Skeletal muscle satellite cell (primary cell): ENCODE measurements around the gene TCF23.

Experiments used
- H3K27me3 ChIP-seq: 2 replicates; pipeline ENCODE4 v1.7.0; 2013; ENCODE audit warnings: low read length; ENCODE audit not compliant: control insufficient read depth, insufficient read depth
- H3K36me3 ChIP-seq: 2 replicates; pipeline ENCODE4 v1.7.0; 2013; ENCODE audit warnings: mild to moderate bottlenecking, control low read depth, low read length; ENCODE audit not compliant: insufficient read depth
- H3K4me1 ChIP-seq: 2 replicates; pipeline ENCODE4 v1.7.0; 2013; ENCODE audit warnings: low read length; ENCODE audit not compliant: control insufficient read depth, insufficient read depth
- H3K4me2 ChIP-seq: 2 replicates; pipeline ENCODE4 v1.7.0; 2013; ENCODE audit warnings: mild to moderate bottlenecking, low read length
- H3K4me3 ChIP-seq: 2 replicates; pipeline ENCODE4 v1.7.0; 2013; ENCODE audit warnings: low read length
- H3K9ac ChIP-seq: 2 replicates; pipeline ENCODE4 v1.7.0; 2013; ENCODE audit warnings: mild to moderate bottlenecking, low read depth, low read length, moderate library complexity
- H3K9me3 ChIP-seq: replicated peaks from 2 replicates; pipeline ENCODE4 v1.7.0; 2013; ENCODE audit warnings: mild to moderate bottlenecking, control low read depth, low read length

TCF23 gene

DNA sequence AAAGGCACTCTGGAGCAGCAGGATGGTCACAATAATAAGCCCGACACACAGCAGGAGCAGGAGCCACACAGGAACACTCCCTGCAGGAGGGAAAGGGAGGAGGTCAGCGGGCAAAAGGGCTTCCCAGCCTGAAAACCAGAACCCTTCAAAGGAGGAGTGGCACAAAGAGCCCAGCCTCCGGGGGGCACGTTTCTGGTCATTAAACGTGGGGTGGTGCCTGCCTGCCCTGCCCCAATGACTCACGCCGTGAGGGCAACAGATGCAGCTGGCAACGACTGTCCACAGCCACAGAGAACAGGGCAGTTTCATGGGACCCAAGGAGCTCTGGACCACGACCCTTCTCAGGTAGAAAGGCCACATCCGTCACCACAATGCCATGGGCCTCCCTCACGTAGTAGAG, 17.4 kb upstream of the TCF23 start:
- no peak overlapping the region for H3K9ac ChIP-seq
- H3K4me1 ChIP-seq: peaks cover 9% of the 10 kb centered on the region
- H3K27me3 ChIP-seq: no peaks in the 10 kb centered on the region
- no peak overlapping the region for H3K4me2 ChIP-seq
- peaks cover 37% of the 10 kb centered on the region for H3K36me3 ChIP-seq
- no peak overlapping the region for H3K4me3 ChIP-seq
- H3K9me3 ChIP-seq: no peaks in the 10 kb centered on the region

DNA sequence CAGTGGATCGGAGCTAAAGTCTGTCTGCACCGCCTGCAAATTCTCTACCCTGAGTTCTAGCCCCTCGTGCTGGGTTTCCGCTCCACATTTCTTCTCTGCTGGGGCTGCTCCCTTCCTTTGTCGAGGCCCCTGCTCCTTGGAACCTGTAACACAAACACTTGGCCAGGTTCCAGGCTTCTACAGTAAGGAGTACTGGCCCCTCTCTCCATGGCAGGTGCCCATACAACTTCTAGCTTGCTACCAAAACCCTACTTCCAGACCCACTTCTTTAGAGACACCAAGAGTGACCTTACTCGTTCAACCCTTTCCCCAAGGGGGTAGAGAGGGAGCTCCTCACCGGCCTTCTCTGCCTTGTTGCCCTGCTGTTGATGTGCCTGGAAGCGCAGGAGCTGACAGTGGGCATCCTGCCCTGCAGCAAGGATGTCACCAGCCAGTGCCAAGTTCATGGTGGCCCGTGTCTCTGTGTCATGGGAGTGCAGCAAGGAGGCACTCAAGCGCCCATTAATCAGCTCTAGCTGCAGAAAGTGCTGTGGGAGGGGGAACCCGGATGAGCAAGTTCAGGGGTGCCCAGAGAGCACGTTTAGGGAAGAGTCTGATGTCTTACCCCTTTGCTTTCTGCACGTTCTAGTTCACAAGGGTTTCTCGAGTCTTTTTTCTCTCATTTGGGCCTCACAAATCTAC, 15.5 kb upstream of the TCF23 start:
- Histone ChIP-seq H3K4me1 (peaks cover 9% of the 10 kb centered on the region), H3K27me3 (peaks cover 3% of the 10 kb centered on the region), H3K36me3 (peaks cover 37% of the 10 kb centered on the region), H3K4me3 (peak overlapping the region; percentile 83), H3K4me2 (peak overlapping the region; percentile 96), H3K9me3 (no peaks in the 10 kb centered on the region), H3K9ac (peak overlapping the region; percentile 95)

DNA sequence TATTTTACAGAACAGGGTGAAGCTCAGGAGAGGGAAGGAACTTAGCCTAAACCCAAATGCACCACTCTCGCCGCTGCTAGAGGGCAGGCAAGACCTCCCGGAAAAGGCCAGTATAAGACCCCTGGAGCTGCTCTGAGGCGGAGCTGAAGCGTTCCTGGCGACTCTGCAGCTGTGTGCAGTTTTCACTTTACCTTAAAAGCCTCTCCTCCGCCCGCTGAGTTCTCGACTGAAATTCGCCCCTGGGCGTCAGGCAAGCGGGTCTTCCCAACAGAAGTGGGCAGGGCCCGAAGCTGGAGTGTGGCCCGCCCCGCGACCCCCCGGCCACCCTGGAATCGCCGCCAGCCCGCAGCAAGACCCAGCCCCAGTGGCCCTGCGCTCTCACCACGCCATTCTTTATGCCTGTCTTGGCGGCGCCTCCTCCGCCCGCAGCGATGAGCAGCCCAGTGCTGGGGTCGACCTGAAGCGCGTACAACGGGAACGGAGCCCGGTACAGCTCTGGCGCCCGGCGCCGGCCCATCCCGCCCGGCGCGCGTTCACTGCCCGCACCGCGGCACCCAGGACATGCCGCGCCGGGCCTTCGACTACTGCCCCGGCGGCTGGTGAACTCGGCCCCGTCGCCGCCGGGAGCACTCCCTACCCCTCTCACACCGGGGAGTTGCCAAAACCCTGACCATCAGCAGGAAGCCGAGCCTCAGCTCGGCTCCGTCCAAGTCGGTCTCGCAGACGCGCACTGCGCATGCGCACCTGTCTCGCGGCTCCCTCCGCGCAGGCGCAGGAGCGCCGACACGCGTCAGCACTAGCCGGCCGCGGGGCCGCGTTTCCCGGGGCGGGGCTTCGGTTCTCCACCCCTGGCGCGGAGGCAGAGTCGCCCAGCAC, 14.7 kb upstream of the TCF23 start, which contains the start of gene PREB:
Gene PREB, minus strand, starts transcription at position 732 of the 876 bp plus-strand sequence. Its CDS starts 215 bp downstream, at position 517.
- Histone ChIP-seq H3K9me3 (no peaks in the 10 kb centered on the region), H3K9ac (peak within 1 kb of the TSS; percentile 95), H3K4me3 (peak within 1 kb of the TSS; percentile 83)

DNA sequence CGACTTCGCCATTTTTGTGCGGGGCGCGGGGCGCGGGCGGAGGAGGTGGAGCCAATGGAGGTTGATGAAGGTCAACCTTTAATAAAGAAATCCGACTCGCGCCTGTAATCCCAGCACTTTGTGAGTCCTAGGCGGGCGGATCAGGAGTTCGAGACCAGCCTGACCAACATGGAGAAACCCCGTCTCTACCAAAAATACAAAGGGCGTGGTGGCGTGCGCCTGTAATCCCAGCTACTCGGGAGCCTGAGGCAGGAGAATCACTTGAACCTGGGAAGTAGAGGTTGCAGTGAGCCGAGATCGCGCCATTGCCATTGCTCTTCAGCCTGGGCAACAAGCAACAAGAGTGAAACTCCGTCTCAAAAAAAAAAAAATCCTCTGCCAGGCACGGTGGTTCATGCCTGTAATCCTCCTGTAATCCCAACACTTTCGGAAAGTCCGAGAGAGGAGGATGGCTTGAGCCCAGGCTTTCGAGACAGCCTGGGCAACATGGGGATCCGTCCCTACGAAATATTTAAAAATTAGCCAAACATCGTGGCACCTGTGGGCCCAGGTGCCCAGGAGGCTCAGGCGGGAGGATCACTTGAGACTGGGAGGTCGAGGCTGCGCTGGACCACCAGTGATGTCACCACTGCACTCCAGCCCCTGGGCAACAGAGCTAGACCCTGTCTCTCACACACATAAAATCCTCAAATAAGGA, 13.9 kb upstream of the TCF23 start:
- peaks cover 15% of the 10 kb centered on the region for H3K27me3 ChIP-seq
- peaks cover 30% of the 10 kb centered on the region for H3K36me3 ChIP-seq
- H3K4me2 ChIP-seq: peak overlapping the region; percentile 71
- H3K9ac ChIP-seq: no peak overlapping the region
- H3K9me3 ChIP-seq: no peaks in the 10 kb centered on the region
- peaks cover 9% of the 10 kb centered on the region for H3K4me1 ChIP-seq
- H3K4me3 ChIP-seq: peak overlapping the region; percentile 83

More for the DNA sequence above, 14.7 kb upstream of the TCF23 start, which contains the start of gene PREB:
- peak within 1 kb of the TSS; percentile 96 for H3K4me2 ChIP-seq
- peaks cover 11% of the 10 kb centered on the region for H3K27me3 ChIP-seq
- peaks cover 37% of the 10 kb centered on the region for H3K36me3 ChIP-seq
- peaks cover 9% of the 10 kb centered on the region for H3K4me1 ChIP-seq

DNA sequence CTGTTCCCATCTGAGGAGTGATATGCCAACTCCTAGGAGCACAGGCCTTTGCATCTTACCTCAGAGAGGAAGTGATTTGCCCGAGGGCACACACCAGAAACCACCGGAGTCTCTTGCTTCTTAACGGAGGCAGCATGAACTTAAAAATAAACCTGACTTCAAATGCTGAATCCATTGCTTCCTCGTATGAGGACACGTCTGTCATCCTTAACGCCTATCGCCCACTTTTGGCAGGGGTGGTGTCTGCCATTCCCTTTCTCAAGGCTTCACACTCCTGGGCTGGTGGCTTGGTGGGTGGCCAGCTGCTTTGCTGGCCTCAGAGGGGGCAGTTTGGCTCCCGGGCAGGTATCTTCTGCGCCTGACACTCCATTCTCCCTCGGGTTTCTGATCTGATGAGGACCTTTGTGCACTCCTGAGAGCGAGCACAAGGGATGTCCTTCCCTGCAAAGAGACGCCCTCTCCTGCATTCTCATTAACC, 13.3 kb upstream of the TCF23 start:
- Histone ChIP-seq H3K36me3 (peaks cover 25% of the 10 kb centered on the region), H3K9ac (no peak overlapping the region), H3K4me2 (no peak overlapping the region), H3K27me3 (peaks cover 17% of the 10 kb centered on the region), H3K9me3 (no peaks in the 10 kb centered on the region), H3K4me3 (no peak overlapping the region), H3K4me1 (peaks cover 9% of the 10 kb centered on the region)

DNA sequence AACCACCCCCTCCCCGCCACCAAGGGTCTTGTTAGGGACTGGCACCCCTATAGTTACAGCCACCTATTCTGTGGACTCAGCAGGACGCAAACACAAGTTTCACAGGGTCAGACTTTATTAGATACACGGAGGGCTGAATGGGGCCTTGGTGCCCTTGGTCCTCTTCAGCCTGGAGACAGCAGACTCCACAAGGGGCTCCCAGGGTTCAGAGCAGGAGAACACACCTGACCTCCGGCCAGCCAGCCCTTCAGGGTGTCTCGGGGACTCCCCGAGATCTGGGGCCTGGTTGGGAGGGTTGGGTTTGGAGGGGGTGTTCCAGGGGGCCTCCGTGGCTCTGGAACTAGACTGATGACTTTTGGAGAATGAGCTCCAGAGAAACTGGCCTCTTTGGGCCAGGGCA, 12.1 kb upstream of the TCF23 start:
- Histone ChIP-seq H3K9ac (no peak overlapping the region), H3K4me3 (no peak overlapping the region), H3K36me3 (peaks cover 13% of the 10 kb centered on the region), H3K9me3 (no peaks in the 10 kb centered on the region), H3K4me2 (no peak overlapping the region), H3K27me3 (peaks cover 19% of the 10 kb centered on the region), H3K4me1 (peaks cover 9% of the 10 kb centered on the region)

DNA sequence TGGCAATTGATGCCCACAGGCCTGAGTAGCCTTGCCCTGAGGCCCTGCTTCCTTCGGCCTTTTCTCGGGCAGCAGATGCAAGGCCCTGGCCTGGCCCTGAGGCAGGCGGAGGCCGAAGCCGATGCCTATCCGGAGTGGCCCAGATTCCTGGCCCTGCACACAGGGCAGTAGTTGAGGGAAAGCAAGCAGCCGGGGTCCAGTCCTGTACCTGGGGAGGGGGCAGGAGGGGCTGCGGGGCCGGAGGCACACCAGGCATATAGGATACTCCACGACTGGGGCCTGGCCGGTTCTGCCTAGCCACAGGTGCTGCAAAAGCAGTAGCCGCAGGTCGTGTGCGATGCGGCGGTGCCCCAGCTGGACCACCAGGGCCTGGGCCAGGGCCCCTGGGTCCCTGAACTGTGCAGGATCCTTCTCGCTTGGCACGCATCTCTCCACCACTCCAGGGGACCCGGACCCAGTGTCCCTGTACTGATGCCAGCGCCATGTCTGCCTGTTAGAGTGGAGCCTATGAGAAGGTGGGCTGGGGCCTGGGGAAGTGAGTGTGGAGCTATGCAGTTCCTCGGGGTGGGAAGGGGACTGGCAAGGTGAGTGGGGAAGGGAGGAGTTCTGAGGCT, 11.4 kb upstream of the TCF23 start:
- no peak overlapping the region for H3K4me3 ChIP-seq
- H3K36me3 ChIP-seq: peaks cover 6% of the 10 kb centered on the region
- no peak overlapping the region for H3K4me2 ChIP-seq
- H3K4me1 ChIP-seq: peaks cover 9% of the 10 kb centered on the region
- no peaks in the 10 kb centered on the region for H3K9me3 ChIP-seq
- no peak overlapping the region for H3K9ac ChIP-seq
- peaks cover 22% of the 10 kb centered on the region for H3K27me3 ChIP-seq

DNA sequence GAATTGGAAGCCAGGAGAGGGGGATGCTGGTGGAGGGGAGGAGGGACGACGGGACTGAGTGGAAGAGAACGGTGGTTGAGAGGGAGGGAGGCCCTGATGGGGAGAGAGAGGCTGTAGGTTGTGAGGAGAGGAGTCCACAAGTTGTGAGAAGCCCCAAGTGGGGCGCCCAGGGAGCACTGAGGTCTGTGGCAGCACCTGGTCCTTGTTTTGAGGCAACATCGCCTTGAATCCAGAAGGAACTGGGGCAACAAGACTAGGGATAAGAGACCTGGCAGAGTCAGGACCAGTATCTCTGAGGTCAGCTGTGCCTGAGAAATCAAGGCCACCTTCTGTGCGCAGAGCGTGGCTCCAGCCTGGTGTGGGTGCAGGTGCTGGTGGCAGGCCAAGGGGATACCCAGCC, 10.7 kb upstream of the TCF23 start:
- Histone ChIP-seq H3K9me3 (peaks cover 5% of the 10 kb centered on the region), H3K27me3 (peaks cover 27% of the 10 kb centered on the region), H3K36me3 (no peaks in the 10 kb centered on the region), H3K4me1 (peaks cover 6% of the 10 kb centered on the region), H3K9ac (no peak overlapping the region), H3K4me3 (no peak overlapping the region), H3K4me2 (no peak overlapping the region)

DNA sequence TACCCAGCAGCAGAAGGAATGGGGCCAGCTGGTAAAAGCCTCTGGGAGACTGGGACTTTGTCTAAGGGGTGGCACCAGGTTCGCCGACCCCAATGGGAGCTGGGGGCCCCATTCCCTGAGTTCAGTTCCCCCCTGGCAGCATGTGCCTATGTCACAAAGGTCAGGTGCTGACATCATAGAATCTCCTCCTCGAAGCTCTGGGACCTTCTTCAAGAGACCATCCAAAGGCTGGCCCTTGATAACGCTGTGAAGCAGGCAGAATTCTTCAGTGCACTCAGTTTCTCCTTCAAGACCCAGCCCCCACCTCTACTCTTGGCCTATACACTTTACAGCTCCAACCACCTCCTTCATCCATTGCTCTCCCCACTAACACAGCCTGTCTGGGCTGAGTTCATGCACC, 9.5 kb upstream of the TCF23 start, which contains the start of gene PRR30:
Gene PRR30, minus strand, starts transcription at position 101 of the 400 bp plus-strand sequence. CDS start 1,081 bp downstream, outside the sequence.
- peaks cover 34% of the 10 kb centered on the region for H3K27me3 ChIP-seq
- no peaks in the 10 kb centered on the region for H3K36me3 ChIP-seq
- H3K4me2 ChIP-seq: no peak within 1 kb of the TSS

DNA sequence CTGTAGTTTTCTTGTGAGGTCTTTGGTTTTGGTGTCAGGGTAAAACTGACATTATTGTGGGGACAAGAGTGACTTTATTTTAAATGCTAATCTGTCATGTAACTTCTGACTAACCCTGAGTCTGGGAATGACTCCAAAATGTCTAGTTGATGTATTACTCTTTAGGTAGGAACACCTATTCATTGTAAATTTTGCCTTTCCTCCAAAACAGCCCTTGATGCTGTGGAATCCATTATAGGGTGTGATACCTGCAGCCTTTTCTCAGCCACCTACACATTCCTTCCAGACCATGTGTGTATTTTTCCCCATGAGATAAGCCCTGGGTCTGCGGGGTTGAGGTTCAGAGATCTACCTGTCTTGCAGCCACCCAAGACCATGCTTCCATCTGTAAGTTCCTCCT, 5.5 kb upstream of the TCF23 start:
- Histone ChIP-seq H3K27me3 (peaks cover 43% of the 10 kb centered on the region), H3K4me3 (no peak overlapping the region), H3K9ac (no peak overlapping the region)

More for the DNA sequence above, 9.5 kb upstream of the TCF23 start, which contains the start of gene PRR30:
- H3K9me3 ChIP-seq: peaks cover 5% of the 10 kb centered on the region
- no peaks in the 10 kb centered on the region for H3K4me1 ChIP-seq
- no peak within 1 kb of the TSS for H3K4me3 ChIP-seq
- H3K9ac ChIP-seq: no peak within 1 kb of the TSS

More for the DNA sequence above, 5.5 kb upstream of the TCF23 start:
- Histone ChIP-seq H3K9me3 (peaks cover 5% of the 10 kb centered on the region), H3K4me1 (no peaks in the 10 kb centered on the region), H3K4me2 (no peak overlapping the region), H3K36me3 (no peaks in the 10 kb centered on the region)
